ENCODE data around the gene KLHDC8A.

KLHDC8A gene

GRCh38 chr1:205351984-205352713 lies 4.6 kb downstream of the KLHDC8A start (continued):
- TF ChIP-seq PRDM2 (tag by site-specific recombination; IDR thresholded peaks at IDR 0.05; ENCODE audit: borderline replicate concordance) (no peak), ZNF629 (tag by site-specific recombination; IDR thresholded peaks at IDR 0.05) (peak; percentile 34; the same call in 1 of the 2 replicates), ZBTB26 (tag by site-specific recombination; optimal IDR thresholded peaks at IDR 0.05) (peak; percentile 25), ZNF785 (tag by site-specific recombination; IDR thresholded peaks at IDR 0.05) (no peak), ZNF202 (tag by site-specific recombination; IDR thresholded peaks at IDR 0.05; ENCODE audit: borderline replicate concordance) (no peak), HOXC10 (CRISPR knock-in tag; IDR thresholded peaks at IDR 0.05) (no peak), ZEB2 (tag by site-specific recombination; IDR thresholded peaks at IDR 0.05) (0 out of 2 replicates have a peak, but pooled peaks have one; percentile 35), ZNF518A (tag by site-specific recombination; conservative IDR thresholded peaks at IDR 0.05; ENCODE audit: low read depth) (no peak), KLF17 (tag by site-specific recombination; IDR thresholded peaks at IDR 0.05) (peak; percentile 88; the same call in 1 of the 2 replicates), ZNF335 (tag by site-specific recombination; conservative IDR thresholded peaks at IDR 0.05) (peak; percentile 68), SCRT1 (tag by site-specific recombination; IDR thresholded peaks at IDR 0.05; ENCODE audit: borderline replicate concordance) (no peak), ZNF777 (tag by site-specific recombination; IDR thresholded peaks at IDR 0.05; ENCODE audit: borderline replicate concordance) (no peak), TSHZ1 (tag by site-specific recombination; IDR thresholded peaks at IDR 0.05; ENCODE audit: borderline replicate concordance) (peak; percentile 35; the same call in 1 of the 2 replicates), ZSCAN23 (tag by site-specific recombination; IDR thresholded peaks at IDR 0.05) (peak; percentile 25; the same call in 1 of the 2 replicates), ZNF677 (tag by site-specific recombination; IDR thresholded peaks at IDR 0.05) (no peak), ZNF174 (tag by site-specific recombination; IDR thresholded peaks at IDR 0.05) (no peak), ZNF600 (tag by site-specific recombination; IDR thresholded peaks at IDR 0.05) (peak; percentile 79), ZNF843 (tag by site-specific recombination; IDR thresholded peaks at IDR 0.05) (no peak), ZNF214 (tag by site-specific recombination; IDR thresholded peaks at IDR 0.05; ENCODE audit: borderline replicate concordance) (no peak), ZBTB8A (tag by site-specific recombination; IDR thresholded peaks at IDR 0.05) (no peak)

Measured in HEK293 (cell line).